MM.1S (cell line): ENCODE results near the gene COQ10B.
"Not testable (repeated sequence)": the region's sequence is repeated elsewhere in the genome, so short reads cannot be mapped to it uniquely, and the experiment has no call there.

ENCODE experiments used
- DNase-seq: peaks from one replicate; pipeline ENCODE4 v3.0.0-alpha.2; 2015
- H2AFZ ChIP-seq: fragments of 300-600 bp; sonication (generic); 2 replicates; pipeline ENCODE4 v1.6.0; 2016; ENCODE audit warnings: antibody characterized with exemption, low read length
- H3F3A ChIP-seq: fragments of 300-600 bp; sonication (generic); 2 replicates; pipeline ENCODE4 v1.6.1; 2016; ENCODE audit warnings: mild to moderate bottlenecking, antibody characterized with exemption, low read length, moderate library complexity, mixed read lengths; ENCODE audit not compliant: insufficient read depth
- H3K27ac ChIP-seq: fragments of 300-600 bp; sonication (generic); 2 replicates; pipeline ENCODE4 v1.5.1; 2016; ENCODE audit warnings: mild to moderate bottlenecking, low read length
- H3K27me3 ChIP-seq: fragments of 300-600 bp; sonication (generic); replicated peaks from 2 replicates; pipeline ENCODE4 v1.6.0; 2016; ENCODE audit warnings: low read length; ENCODE audit not compliant: insufficient read depth
- H3K36me3 ChIP-seq: fragments of 300-600 bp; sonication (generic); replicated peaks from 2 replicates; pipeline ENCODE4 v1.6.1; 2016; ENCODE audit warnings: mild to moderate bottlenecking, low read length, mixed read lengths; ENCODE audit not compliant: insufficient read depth
- H3K4me1 ChIP-seq: fragments of 300-600 bp; sonication (generic); 2 replicates; pipeline ENCODE4 v1.6.1; 2016; ENCODE audit warnings: low read length, mixed read lengths
- H3K4me2 ChIP-seq: fragments of 300-600 bp; sonication (generic); 2 replicates; pipeline ENCODE4 v1.6.0; 2016; ENCODE audit warnings: low read depth, low read length
- H3K4me3 ChIP-seq: fragments of 300-600 bp; sonication (generic); 2 replicates; pipeline ENCODE4 v1.5.1; 2016; ENCODE audit warnings: low read length, mixed read lengths
- H3K79me2 ChIP-seq: fragments of 300-600 bp; sonication (generic); 2 replicates; pipeline ENCODE4 v1.6.1; 2016; ENCODE audit warnings: mixed run types, low read length, mixed read lengths
- H3K9ac ChIP-seq: fragments of 300-600 bp; sonication (generic); 2 replicates; pipeline ENCODE4 v1.6.1; 2016; ENCODE audit warnings: low read length, mixed read lengths
- H3K9me2 ChIP-seq: fragments of 300-600 bp; sonication (generic); replicated peaks from 2 replicates; pipeline ENCODE4 v1.6.1; 2016; ENCODE audit warnings: mild to moderate bottlenecking, low read length, mixed read lengths; ENCODE audit not compliant: insufficient read depth
- H3K9me3 ChIP-seq: fragments of 300-600 bp; sonication (generic); replicated peaks from 2 replicates; pipeline ENCODE4 v1.6.1; 2016; ENCODE audit warnings: mild to moderate bottlenecking, low read length, mixed read lengths; ENCODE audit not compliant: insufficient read depth
- H4K20me1 ChIP-seq: fragments of 300-600 bp; sonication (generic); 2 replicates; pipeline ENCODE4 v1.6.1; 2016; ENCODE audit warnings: mild to moderate bottlenecking, low read length, moderate library complexity, mixed read lengths; ENCODE audit not compliant: insufficient read depth
- CTCF ChIP-seq: fragments of 300-600 bp; sonication (generic); IDR thresholded peaks from 2 replicates; pipeline ENCODE4 v1.5.1; 2016; ENCODE audit warnings: antibody characterized with exemption, low read length, mixed read lengths
- EZH2 ChIP-seq: fragments of 300-600 bp; sonication (generic); optimal IDR thresholded peaks from 2 replicates; pipeline ENCODE3; 2017; ENCODE audit warnings: low read depth, mild to moderate bottlenecking, antibody characterized with exemption, low read length, mixed read lengths
- EZH2phosphoT487 ChIP-seq: fragments of 300-600 bp; sonication (generic); IDR thresholded peaks from 2 replicates; pipeline ENCODE4 v1.6.1; 2018; ENCODE audit warnings: antibody characterized with exemption, low read length

Gene COQ10B

GRCh38 chr2:197427986-197428385, 25.4 kb upstream of the COQ10B start:
- no peak for DNase-seq
- peaks cover 28% of the 10 kb centered on the region for H3K4me1 ChIP-seq
- H3K9me3 ChIP-seq = no peaks in the 10 kb centered on the region
- H3K27me3 ChIP-seq = no peaks in the 10 kb centered on the region
- H2AFZ ChIP-seq = no peak overlapping the region
- no peak overlapping the region for H3K4me3 ChIP-seq
- no peaks in the 10 kb centered on the region; the same call in 1 of the 2 replicates for H3F3A ChIP-seq
- peaks cover 4% of the 10 kb centered on the region; the same call in 1 of the 2 replicates for H3K36me3 ChIP-seq
- H3K79me2 ChIP-seq = peaks cover 100% of the 10 kb centered on the region
- no peak overlapping the region for H3K9ac ChIP-seq
- peaks cover 83% of the 10 kb centered on the region for H4K20me1 ChIP-seq
- TF ChIP-seq EZH2 (no peak), EZH2phosphoT487 (no peak), CTCF (no peak)
- no peak overlapping the region for H3K4me2 ChIP-seq
- H3K27ac ChIP-seq = no peak overlapping the region
- H3K9me2 ChIP-seq = no peaks in the 10 kb centered on the region

- H3K27me3 ChIP-seq = no peaks in the 10 kb centered on the region
- H3K4me3 ChIP-seq = no peak overlapping the region
- H3K4me2 ChIP-seq = 0 out of 2 replicates have a peak overlapping the region, but pooled peaks have one; percentile 76
- TF ChIP-seq CTCF (no peak), EZH2phosphoT487 (no peak), EZH2 (no peak)
- no peaks in the 10 kb centered on the region for H3K9me2 ChIP-seq
- no peak overlapping the region for H3K27ac ChIP-seq
- H3F3A ChIP-seq = no peaks in the 10 kb centered on the region
- no peaks in the 10 kb centered on the region for H3K9me3 ChIP-seq
- H2AFZ ChIP-seq = no peak overlapping the region
- peaks cover 50% of the 10 kb centered on the region for H4K20me1 ChIP-seq
- H3K36me3 ChIP-seq = no peaks in the 10 kb centered on the region
- peaks cover 87% of the 10 kb centered on the region for H3K79me2 ChIP-seq
- no peak for DNase-seq
- H3K9ac ChIP-seq = no peak overlapping the region
- H3K4me1 ChIP-seq = peaks cover 22% of the 10 kb centered on the region
Measured at GRCh38 chr2:197431858-197432257, 21.5 kb upstream of the COQ10B start.

- peaks cover 80% of the 10 kb centered on the region for H3K79me2 ChIP-seq
- not testable (repeated sequence) for DNase-seq, H3K9ac ChIP-seq, H3K4me3 ChIP-seq, H3K9me2 ChIP-seq, H3K36me3 ChIP-seq, H3K27me3 ChIP-seq, H3K27ac ChIP-seq, H3K9me3 ChIP-seq, H2AFZ ChIP-seq, H3F3A ChIP-seq
- H3K4me1 ChIP-seq = peaks cover 20% of the 10 kb centered on the region
- peaks cover 43% of the 10 kb centered on the region for H4K20me1 ChIP-seq
- H3K4me2 ChIP-seq = peak overlapping the region; percentile 76; the same call in 1 of the 2 replicates
Measured at GRCh38 chr2:197432527-197432926, 20.8 kb upstream of the COQ10B start.

- peaks cover 32% of the 10 kb centered on the region for H4K20me1 ChIP-seq
- peak; percentile 29 for DNase-seq
- no peaks in the 10 kb centered on the region for H3K36me3 ChIP-seq
- TF ChIP-seq EZH2phosphoT487 = no peak
- TF ChIP-seq CTCF = no peak
- no peak for TF ChIP-seq EZH2
- H3K9me2 ChIP-seq = no peaks in the 10 kb centered on the region
- H3K27ac ChIP-seq = peak overlapping the region; percentile 85; the same call in 1 of the 2 replicates
- peaks cover 20% of the 10 kb centered on the region for H3K4me1 ChIP-seq
- peaks cover 66% of the 10 kb centered on the region for H3K79me2 ChIP-seq
- H3K9ac ChIP-seq = peak overlapping the region; percentile 99
- no peaks in the 10 kb centered on the region for H3K9me3 ChIP-seq
- no peak overlapping the region; the same call in 1 of the 2 replicates for H2AFZ ChIP-seq
- no peaks in the 10 kb centered on the region for H3K27me3 ChIP-seq
- H3K4me3 ChIP-seq = peak overlapping the region; percentile 98
- peak overlapping the region; percentile 76 for H3K4me2 ChIP-seq
- H3F3A ChIP-seq = no peaks in the 10 kb centered on the region
Measured at GRCh38 chr2:197433780-197434438, 19.4 kb upstream of the COQ10B start.
